ENCODE measurements around the gene TESK2.

TESK2 gene

GRCh38 chr1:45334308-45335245, 156.4 kb downstream of the TESK2 start:
- DNase-seq = no peak

- no peak for DNase-seq
These were observed 158.6 kb downstream of the TESK2 start for GRCh38 chr1:45332346-45332720.

- DNase-seq = no peak
These were observed 159.3 kb downstream of the TESK2 start for GRCh38 chr1:45331436-45332345.

GRCh38 chr1:45329445-45329844, 161.5 kb downstream of the TESK2 start:
- DNase-seq = no peak

GRCh38 chr1:45328680-45329079, 162.3 kb downstream of the TESK2 start:
- DNase-seq = no peak

- DNase-seq = peak; percentile 30 to 35
These were observed 163.1 kb downstream of the TESK2 start for GRCh38 chr1:45327644-45328515.

GRCh38 chr1:45326627-45327623, 164.0 kb downstream of the TESK2 start, which contains the start of gene HPDL:
Gene HPDL (plus strand): TSS chr1:45326895. CDS start chr1:45327149, 254 bp downstream.
- peak; percentile 80 to 83 for DNase-seq

- peak in 1 of 2 experiments; percentile 6 for DNase-seq
These were observed 165.0 kb downstream of the TESK2 start for GRCh38 chr1:45325851-45326506.

- DNase-seq = no peak
These were observed 168.4 kb downstream of the TESK2 start for GRCh38 chr1:45322486-45323040.

- DNase-seq = no peak
These were observed 169.5 kb downstream of the TESK2 start for GRCh38 chr1:45321444-45321843.

GRCh38 chr1:45319761-45320160, 171.2 kb downstream of the TESK2 start:
- DNase-seq = no peak

GRCh38 chr1:45317166-45317565, 173.8 kb downstream of the TESK2 start:
- no peak for DNase-seq

- DNase-seq = no peak
These were observed 176.7 kb downstream of the TESK2 start for GRCh38 chr1:45314266-45314665.

GRCh38 chr1:45306905-45307304, 184.1 kb downstream of the TESK2 start:
- no peak for DNase-seq

GRCh38 chr1:45306319-45306718, 184.6 kb downstream of the TESK2 start:
- DNase-seq = no peak

GRCh38 chr1:45305231-45305630, 185.7 kb downstream of the TESK2 start:
- DNase-seq = no peak

GRCh38 chr1:45304311-45305081, 186.5 kb downstream of the TESK2 start:
- peak in 1 of 2 experiments; percentile 28 for DNase-seq

- peak; percentile 93 to 94 for DNase-seq
These were observed 187.2 kb downstream of the TESK2 start for GRCh38 chr1:45303520-45304310.
